Neural cell (in vitro differentiated cells): ENCODE data around the gene ANGPT4. TPM values are rescaled to one million over a fixed set of nuclear protein-coding genes. Genes with fewer than 3 reads are reported as not detected.

Experiments used
- H2AFZ ChIP-seq: fragments of 200-600, 300-800 bp; sonication (generic), shearing (Covaris generic); 2 replicates; pipeline ENCODE4 v1.6.0; 2014; ENCODE audit warnings: low read depth, mild to moderate bottlenecking, antibody characterized with exemption, low read length, moderate library complexity
- H3F3A ChIP-seq: fragments of 200-600 bp; shearing (Covaris generic); 2 replicates; pipeline ENCODE4 v1.6.1; 2016; ENCODE audit warnings: mild to moderate bottlenecking, moderate library complexity, mixed read lengths, antibody characterized with exemption, low read length; ENCODE audit not compliant: insufficient read depth, poor library complexity, severe bottlenecking
- H3K27ac ChIP-seq: fragments of 200-600, 300-800 bp; sonication (generic), shearing (Covaris generic); 2 replicates; pipeline ENCODE4 v1.5.1; 2014; ENCODE audit warnings: mild to moderate bottlenecking, low read length, moderate library complexity
- H3K27me3 ChIP-seq: fragments of 300-800, 200-600 bp; sonication (generic), shearing (Covaris generic); 2 replicates; pipeline ENCODE4 v1.6.0; 2014; ENCODE audit warnings: mild to moderate bottlenecking, low read depth, low read length, moderate library complexity; ENCODE audit not compliant: insufficient read depth
- H3K36me3 ChIP-seq: fragments of 300-800, 200-600 bp; sonication (generic), shearing (Covaris generic); 2 replicates; pipeline ENCODE4 v1.5.1; 2014; ENCODE audit warnings: mild to moderate bottlenecking, antibody characterized with exemption, low read length, moderate library complexity; ENCODE audit not compliant: insufficient read depth
- H3K4me2 ChIP-seq: fragments of 300-800, 200-600 bp; sonication (generic), shearing (Covaris generic); 2 replicates; pipeline ENCODE4 v1.6.0; 2014; ENCODE audit warnings: mild to moderate bottlenecking, low read length
- H3K4me3 ChIP-seq: fragments of 300-800, 200-600 bp; sonication (generic), shearing (Covaris generic); 2 replicates; pipeline ENCODE4 v1.5.1; 2014; ENCODE audit warnings: mild to moderate bottlenecking, low read length, moderate library complexity
- H3K79me2 ChIP-seq: fragments of 200-600 bp; shearing (Covaris generic); replicated peaks from 2 replicates; pipeline ENCODE4 v1.6.0; 2014; ENCODE audit warnings: mild to moderate bottlenecking, low read length, moderate library complexity; ENCODE audit not compliant: insufficient read depth
- H3K9ac ChIP-seq: fragments of 300-800, 200-600 bp; sonication (generic), shearing (Covaris generic); 2 replicates; pipeline ENCODE4 v1.6.1; 2016; ENCODE audit warnings: mild to moderate bottlenecking, low read length, mixed read lengths
- H3K9me2 ChIP-seq: fragments of 200-600 bp; shearing (Covaris generic); 2 replicates; pipeline ENCODE4 v1.6.1; 2016; ENCODE audit warnings: mild to moderate bottlenecking, low read length, mixed read lengths; ENCODE audit not compliant: insufficient read depth
- H3K9me3 ChIP-seq: fragments of 200-600, 300-800 bp; sonication (generic), shearing (Covaris generic); 2 replicates; pipeline ENCODE4 v1.6.1; 2016; ENCODE audit warnings: mild to moderate bottlenecking, mixed run types, low read length, moderate library complexity, mixed read lengths
- H4K20me1 ChIP-seq: fragments of 200-600 bp; shearing (Covaris generic); 2 replicates; pipeline ENCODE4 v1.6.1; 2016; ENCODE audit warnings: mild to moderate bottlenecking, mixed run types; ENCODE audit not compliant: insufficient read depth
- EP300 ChIP-seq: fragments of 450-650 bp; conservative IDR thresholded peaks from 2 replicates; pipeline ENCODE4 v1.6.1; 2014; ENCODE audit warnings: antibody characterized with exemption, mild to moderate bottlenecking, moderate library complexity; ENCODE audit not compliant: poor library complexity, severe bottlenecking
- EZH2 ChIP-seq: fragments of 200-600, 300-800 bp; shearing (Covaris generic), sonication (generic); IDR thresholded peaks from 2 replicates; pipeline ENCODE4 v1.6.1; 2014; ENCODE audit warnings: antibody characterized with exemption, low read length, borderline replicate concordance, mild to moderate bottlenecking; ENCODE audit not compliant: insufficient read depth, poor library complexity, severe bottlenecking
- MXI1 ChIP-seq: fragments of 450-650 bp; conservative IDR thresholded peaks from 2 replicates; pipeline ENCODE4 v1.6.1; 2014; ENCODE audit warnings: antibody characterized with exemption, mild to moderate bottlenecking; ENCODE audit not compliant: poor library complexity, severe bottlenecking
- POLR2AphosphoS5 ChIP-seq: IDR thresholded peaks from 2 replicates; pipeline ENCODE4 v1.6.1; 2012
- RAD21 ChIP-seq: fragments of 450-650 bp; conservative IDR thresholded peaks from 2 replicates; pipeline ENCODE4 v1.6.1; 2014; ENCODE audit warnings: antibody characterized with exemption, mild to moderate bottlenecking, moderate library complexity
- SMC3 ChIP-seq: fragments of 450-650 bp; conservative IDR thresholded peaks from 2 replicates; pipeline ENCODE4 v1.6.1; 2014; ENCODE audit warnings: antibody characterized with exemption, mild to moderate bottlenecking, moderate library complexity; ENCODE audit not compliant: poor library complexity
- TAF1 ChIP-seq: IDR thresholded peaks from 2 replicates; pipeline ENCODE4 v1.6.1; 2012; ENCODE audit warnings: low read depth
- polyA plus RNA-seq: library from polyadenylated mRNA; depleted of rRNA; stranded (reverse); fragments of >200 nt; gene quantifications from 2 replicates; pipeline ENCODE4 v1.2.3, GENCODE V29; 2014
- TF ChIP-seq, protein P1 (sequence below): fragments of 450-650 bp; IDR thresholded peaks from 2 replicates; pipeline ENCODE4 v1.5.1; 2014; ENCODE audit warnings: antibody characterized with exemption, mild to moderate bottlenecking, moderate library complexity; ENCODE audit not compliant: poor library complexity, severe bottlenecking
- TF ChIP-seq, protein P2 (sequence below): IDR thresholded peaks from 2 replicates; pipeline ENCODE4 v1.6.1; 2012; ENCODE audit warnings: borderline replicate concordance

The ANGPT4 gene
- polyA plus RNA-seq, 1 donor from 2014 or later: not detected

DNA sequence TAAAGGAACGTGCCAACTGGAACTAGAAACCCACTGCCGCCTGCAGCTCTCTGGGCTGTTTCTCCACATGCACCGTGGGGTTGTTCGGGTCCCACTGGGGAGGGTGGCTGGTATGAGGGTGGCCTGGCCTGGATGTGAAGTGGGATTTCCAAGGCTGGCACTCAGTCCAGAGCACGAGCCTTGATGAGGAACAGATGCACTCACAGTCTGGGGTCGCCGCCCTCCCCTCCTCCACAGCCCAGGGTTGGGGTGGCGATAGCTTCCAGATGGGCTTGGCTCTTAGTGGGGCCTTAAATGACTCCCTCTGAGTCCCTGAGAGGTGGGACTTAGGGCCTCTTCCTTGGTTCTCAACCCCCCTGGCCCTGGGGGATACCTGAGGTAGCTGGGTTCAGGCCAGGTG is 30.7 kb upstream of the ANGPT4 start:
- Histone ChIP-seq H3K79me2 (no peaks in the 10 kb centered on the region), H3K27ac (no peak overlapping the region), H4K20me1 (no peaks in the 10 kb centered on the region), H2AFZ (no peak overlapping the region), H3K4me3 (no peak overlapping the region), H3K9me3 (no peaks in the 10 kb centered on the region), H3K4me2 (no peak overlapping the region), H3K9me2 (no peaks in the 10 kb centered on the region), H3K27me3 (no peaks in the 10 kb centered on the region), H3K36me3 (no peaks in the 10 kb centered on the region), H3K9ac (no peak overlapping the region), H3F3A (no peaks in the 10 kb centered on the region)
- TF ChIP-seq RAD21: no peak
- TF ChIP-seq EP300: no peak
- no peak for TF ChIP-seq EZH2
- TF ChIP-seq POLR2AphosphoS5: no peak
- no peak for TF ChIP-seq MXI1
- TF ChIP-seq, protein P1, sequence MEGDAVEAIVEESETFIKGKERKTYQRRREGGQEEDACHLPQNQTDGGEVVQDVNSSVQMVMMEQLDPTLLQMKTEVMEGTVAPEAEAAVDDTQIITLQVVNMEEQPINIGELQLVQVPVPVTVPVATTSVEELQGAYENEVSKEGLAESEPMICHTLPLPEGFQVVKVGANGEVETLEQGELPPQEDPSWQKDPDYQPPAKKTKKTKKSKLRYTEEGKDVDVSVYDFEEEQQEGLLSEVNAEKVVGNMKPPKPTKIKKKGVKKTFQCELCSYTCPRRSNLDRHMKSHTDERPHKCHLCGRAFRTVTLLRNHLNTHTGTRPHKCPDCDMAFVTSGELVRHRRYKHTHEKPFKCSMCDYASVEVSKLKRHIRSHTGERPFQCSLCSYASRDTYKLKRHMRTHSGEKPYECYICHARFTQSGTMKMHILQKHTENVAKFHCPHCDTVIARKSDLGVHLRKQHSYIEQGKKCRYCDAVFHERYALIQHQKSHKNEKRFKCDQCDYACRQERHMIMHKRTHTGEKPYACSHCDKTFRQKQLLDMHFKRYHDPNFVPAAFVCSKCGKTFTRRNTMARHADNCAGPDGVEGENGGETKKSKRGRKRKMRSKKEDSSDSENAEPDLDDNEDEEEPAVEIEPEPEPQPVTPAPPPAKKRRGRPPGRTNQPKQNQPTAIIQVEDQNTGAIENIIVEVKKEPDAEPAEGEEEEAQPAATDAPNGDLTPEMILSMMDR: no peak
- TF ChIP-seq TAF1: no peak
- TF ChIP-seq, protein P2, sequence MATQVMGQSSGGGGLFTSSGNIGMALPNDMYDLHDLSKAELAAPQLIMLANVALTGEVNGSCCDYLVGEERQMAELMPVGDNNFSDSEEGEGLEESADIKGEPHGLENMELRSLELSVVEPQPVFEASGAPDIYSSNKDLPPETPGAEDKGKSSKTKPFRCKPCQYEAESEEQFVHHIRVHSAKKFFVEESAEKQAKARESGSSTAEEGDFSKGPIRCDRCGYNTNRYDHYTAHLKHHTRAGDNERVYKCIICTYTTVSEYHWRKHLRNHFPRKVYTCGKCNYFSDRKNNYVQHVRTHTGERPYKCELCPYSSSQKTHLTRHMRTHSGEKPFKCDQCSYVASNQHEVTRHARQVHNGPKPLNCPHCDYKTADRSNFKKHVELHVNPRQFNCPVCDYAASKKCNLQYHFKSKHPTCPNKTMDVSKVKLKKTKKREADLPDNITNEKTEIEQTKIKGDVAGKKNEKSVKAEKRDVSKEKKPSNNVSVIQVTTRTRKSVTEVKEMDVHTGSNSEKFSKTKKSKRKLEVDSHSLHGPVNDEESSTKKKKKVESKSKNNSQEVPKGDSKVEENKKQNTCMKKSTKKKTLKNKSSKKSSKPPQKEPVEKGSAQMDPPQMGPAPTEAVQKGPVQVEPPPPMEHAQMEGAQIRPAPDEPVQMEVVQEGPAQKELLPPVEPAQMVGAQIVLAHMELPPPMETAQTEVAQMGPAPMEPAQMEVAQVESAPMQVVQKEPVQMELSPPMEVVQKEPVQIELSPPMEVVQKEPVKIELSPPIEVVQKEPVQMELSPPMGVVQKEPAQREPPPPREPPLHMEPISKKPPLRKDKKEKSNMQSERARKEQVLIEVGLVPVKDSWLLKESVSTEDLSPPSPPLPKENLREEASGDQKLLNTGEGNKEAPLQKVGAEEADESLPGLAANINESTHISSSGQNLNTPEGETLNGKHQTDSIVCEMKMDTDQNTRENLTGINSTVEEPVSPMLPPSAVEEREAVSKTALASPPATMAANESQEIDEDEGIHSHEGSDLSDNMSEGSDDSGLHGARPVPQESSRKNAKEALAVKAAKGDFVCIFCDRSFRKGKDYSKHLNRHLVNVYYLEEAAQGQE: no peak
- TF ChIP-seq SMC3: no peak

GRCh38 chr20:945841-946240 is 29.7 kb upstream of the ANGPT4 start:
- Histone ChIP-seq H4K20me1 (no peaks in the 10 kb centered on the region), H3F3A (no peaks in the 10 kb centered on the region), H3K4me2 (no peak overlapping the region), H3K9me3 (no peaks in the 10 kb centered on the region), H3K27ac (no peak overlapping the region), H3K9ac (no peak overlapping the region), H3K27me3 (no peaks in the 10 kb centered on the region), H3K79me2 (no peaks in the 10 kb centered on the region), H3K9me2 (no peaks in the 10 kb centered on the region), H2AFZ (no peak overlapping the region), H3K36me3 (no peaks in the 10 kb centered on the region), H3K4me3 (no peak overlapping the region)
- TF ChIP-seq EP300: no peak
- TF ChIP-seq EZH2: no peak
- no peak for TF ChIP-seq TAF1
- TF ChIP-seq POLR2AphosphoS5: no peak
- no peak for TF ChIP-seq SMC3
- TF ChIP-seq MXI1: no peak
- TF ChIP-seq, protein P2: no peak
- TF ChIP-seq, protein P1: no peak
- TF ChIP-seq RAD21: no peak
